MM.1S (cell line): Measurements from ENCODE around the gene CDK9.

Experiments
- DNase-seq: peaks from one replicate; pipeline ENCODE4 v3.0.0-alpha.2; 2015
- H2AFZ ChIP-seq: fragments of 300-600 bp; sonication (generic); 2 replicates; pipeline ENCODE4 v1.6.0; 2016; ENCODE audit warnings: antibody characterized with exemption, low read length
- H3F3A ChIP-seq: fragments of 300-600 bp; sonication (generic); 2 replicates; pipeline ENCODE4 v1.6.1; 2016; ENCODE audit warnings: mild to moderate bottlenecking, antibody characterized with exemption, low read length, moderate library complexity, mixed read lengths; ENCODE audit not compliant: insufficient read depth
- H3K27ac ChIP-seq: fragments of 300-600 bp; sonication (generic); 2 replicates; pipeline ENCODE4 v1.5.1; 2016; ENCODE audit warnings: mild to moderate bottlenecking, low read length
- H3K27me3 ChIP-seq: fragments of 300-600 bp; sonication (generic); replicated peaks from 2 replicates; pipeline ENCODE4 v1.6.0; 2016; ENCODE audit warnings: low read length; ENCODE audit not compliant: insufficient read depth
- H3K36me3 ChIP-seq: fragments of 300-600 bp; sonication (generic); replicated peaks from 2 replicates; pipeline ENCODE4 v1.6.1; 2016; ENCODE audit warnings: mild to moderate bottlenecking, low read length, mixed read lengths; ENCODE audit not compliant: insufficient read depth
- H3K4me1 ChIP-seq: fragments of 300-600 bp; sonication (generic); 2 replicates; pipeline ENCODE4 v1.6.1; 2016; ENCODE audit warnings: low read length, mixed read lengths
- H3K4me2 ChIP-seq: fragments of 300-600 bp; sonication (generic); 2 replicates; pipeline ENCODE4 v1.6.0; 2016; ENCODE audit warnings: low read depth, low read length
- H3K4me3 ChIP-seq: fragments of 300-600 bp; sonication (generic); 2 replicates; pipeline ENCODE4 v1.5.1; 2016; ENCODE audit warnings: low read length, mixed read lengths
- H3K79me2 ChIP-seq: fragments of 300-600 bp; sonication (generic); 2 replicates; pipeline ENCODE4 v1.6.1; 2016; ENCODE audit warnings: mixed run types, low read length, mixed read lengths
- H3K9ac ChIP-seq: fragments of 300-600 bp; sonication (generic); 2 replicates; pipeline ENCODE4 v1.6.1; 2016; ENCODE audit warnings: low read length, mixed read lengths
- H3K9me2 ChIP-seq: fragments of 300-600 bp; sonication (generic); replicated peaks from 2 replicates; pipeline ENCODE4 v1.6.1; 2016; ENCODE audit warnings: mild to moderate bottlenecking, low read length, mixed read lengths; ENCODE audit not compliant: insufficient read depth
- H3K9me3 ChIP-seq: fragments of 300-600 bp; sonication (generic); replicated peaks from 2 replicates; pipeline ENCODE4 v1.6.1; 2016; ENCODE audit warnings: mild to moderate bottlenecking, low read length, mixed read lengths; ENCODE audit not compliant: insufficient read depth
- H4K20me1 ChIP-seq: fragments of 300-600 bp; sonication (generic); 2 replicates; pipeline ENCODE4 v1.6.1; 2016; ENCODE audit warnings: mild to moderate bottlenecking, low read length, moderate library complexity, mixed read lengths; ENCODE audit not compliant: insufficient read depth
- CTCF ChIP-seq: fragments of 300-600 bp; sonication (generic); IDR thresholded peaks from 2 replicates; pipeline ENCODE4 v1.5.1; 2016; ENCODE audit warnings: antibody characterized with exemption, low read length, mixed read lengths
- EZH2 ChIP-seq: fragments of 300-600 bp; sonication (generic); optimal IDR thresholded peaks from 2 replicates; pipeline ENCODE3; 2017; ENCODE audit warnings: low read depth, mild to moderate bottlenecking, antibody characterized with exemption, low read length, mixed read lengths
- EZH2phosphoT487 ChIP-seq: fragments of 300-600 bp; sonication (generic); IDR thresholded peaks from 2 replicates; pipeline ENCODE4 v1.6.1; 2018; ENCODE audit warnings: antibody characterized with exemption, low read length

CDK9 gene

GRCh38 chr9:127746959-127747569 is 38.8 kb upstream of the CDK9 start:
- H3K9me3 ChIP-seq = no peaks in the 10 kb centered on the region
- H3K27ac ChIP-seq = no peak overlapping the region
- DNase-seq = no peak
- no peaks in the 10 kb centered on the region for H3F3A ChIP-seq
- no peak overlapping the region for H3K9ac ChIP-seq
- H3K4me3 ChIP-seq = no peak overlapping the region
- H3K9me2 ChIP-seq = no peaks in the 10 kb centered on the region
- H3K27me3 ChIP-seq = no peaks in the 10 kb centered on the region
- H2AFZ ChIP-seq = no peak overlapping the region
- H3K4me2 ChIP-seq = no peak overlapping the region
- no peaks in the 10 kb centered on the region for H4K20me1 ChIP-seq
- H3K79me2 ChIP-seq = no peaks in the 10 kb centered on the region
- no peaks in the 10 kb centered on the region for H3K36me3 ChIP-seq
- no peaks in the 10 kb centered on the region for H3K4me1 ChIP-seq
- TF ChIP-seq CTCF (no peak), EZH2 (no peak), EZH2phosphoT487 (no peak)

GRCh38 chr9:127749090-127749787 is 36.6 kb upstream of the CDK9 start:
- H3K4me3 ChIP-seq = no peak overlapping the region
- no peaks in the 10 kb centered on the region for H3F3A ChIP-seq
- no peaks in the 10 kb centered on the region for H3K9me3 ChIP-seq
- no peak for DNase-seq
- no peaks in the 10 kb centered on the region for H3K27me3 ChIP-seq
- H3K9ac ChIP-seq = no peak overlapping the region
- H3K4me2 ChIP-seq = no peak overlapping the region
- TF ChIP-seq EZH2phosphoT487 (no peak), EZH2 (no peak), CTCF (no peak)
- H3K9me2 ChIP-seq = no peaks in the 10 kb centered on the region
- no peak overlapping the region for H3K27ac ChIP-seq
- H3K4me1 ChIP-seq = no peaks in the 10 kb centered on the region
- no peaks in the 10 kb centered on the region for H3K79me2 ChIP-seq
- H4K20me1 ChIP-seq = no peaks in the 10 kb centered on the region
- H2AFZ ChIP-seq = no peak overlapping the region
- H3K36me3 ChIP-seq = no peaks in the 10 kb centered on the region

GRCh38 chr9:127751269-127752054 is 34.4 kb upstream of the CDK9 start:
- H3F3A ChIP-seq = no peaks in the 10 kb centered on the region
- no peak overlapping the region for H3K4me3 ChIP-seq
- H3K4me1 ChIP-seq = no peaks in the 10 kb centered on the region
- no peak for DNase-seq
- no peak overlapping the region for H3K27ac ChIP-seq
- H3K4me2 ChIP-seq = no peak overlapping the region
- no peaks in the 10 kb centered on the region for H3K79me2 ChIP-seq
- H3K36me3 ChIP-seq = no peaks in the 10 kb centered on the region
- no peaks in the 10 kb centered on the region for H3K9me3 ChIP-seq
- no peak for TF ChIP-seq EZH2
- no peak for TF ChIP-seq CTCF
- no peak for TF ChIP-seq EZH2phosphoT487
- H3K9me2 ChIP-seq = no peaks in the 10 kb centered on the region
- H2AFZ ChIP-seq = no peak overlapping the region
- H4K20me1 ChIP-seq = no peaks in the 10 kb centered on the region
- no peak overlapping the region for H3K9ac ChIP-seq
- H3K27me3 ChIP-seq = no peaks in the 10 kb centered on the region
